OCI-LY7 (cell line): ENCODE data around the gene HIGD2A. TPM values are rescaled to one million over a fixed set of nuclear protein-coding genes. Genes with fewer than 3 reads are reported as not detected.

ENCODE experiments used
- BruUV-seq: library from RNA; stranded (reverse); fragments of 400-500 nt; replicated peaks from 2 replicates; lab custom pipeline; 2021; lab: Mats Ljungman, UMichigan
- CTCF ChIA-PET: fragments of 300-600 bp; sonication (Branson Sonifier 250); formaldehyde crosslinking; loops from one replicate; lab custom pipeline; 2022; ENCODE audit warnings: antibody characterized with exemption; ENCODE audit not compliant: unreplicated experiment; lab: Charles Lee
- POLR2A ChIA-PET: fragments of 300-600 bp; sonication (Branson Sonifier 250); formaldehyde crosslinking; loops from one replicate; lab custom pipeline; 2022; ENCODE audit warnings: antibody characterized with exemption; lab: Charles Lee
- DNase-seq: peaks from one replicate; pipeline ENCODE4 v3.0.0-alpha.2; 2015; ENCODE audit warnings: low spot score
- H2AFZ ChIP-seq: fragments of 200-600 bp; sonication (generic), shearing (Covaris generic); 2 replicates; pipeline ENCODE4 v1.6.1; 2014; ENCODE audit warnings: mild to moderate bottlenecking, antibody characterized with exemption, low read length, moderate library complexity
- H3K27ac ChIP-seq: fragments of 200-600 bp; sonication (generic); 2 replicates; pipeline ENCODE4 v1.5.1; 2014; ENCODE audit warnings: mixed run types, low read depth, mild to moderate bottlenecking, moderate library complexity, low read length, inconsistent platforms; ENCODE audit not compliant: poor library complexity, severe bottlenecking
- H3K36me3 ChIP-seq: fragments of 200-600 bp; sonication (generic); 2 replicates; pipeline ENCODE4 v1.6.1; 2014; ENCODE audit warnings: mild to moderate bottlenecking, antibody characterized with exemption, low read length, moderate library complexity, mixed read lengths; ENCODE audit not compliant: insufficient read depth
- H3K4me1 ChIP-seq: fragments of 200-600 bp; sonication (generic); 2 replicates; pipeline ENCODE4 v1.5.1; 2014; ENCODE audit warnings: mild to moderate bottlenecking, low read length; ENCODE audit not compliant: insufficient read depth, poor library complexity, severe bottlenecking
- H3K4me2 ChIP-seq: fragments of 200-600 bp; sonication (generic); 2 replicates; pipeline ENCODE4 v1.6.1; 2014; ENCODE audit warnings: mild to moderate bottlenecking, low read length
- H3K4me3 ChIP-seq: fragments of 200-600 bp; sonication (generic); 2 replicates; pipeline ENCODE4 v1.5.1; 2014; ENCODE audit warnings: mild to moderate bottlenecking, low read depth, low read length; ENCODE audit not compliant: poor library complexity, severe bottlenecking
- H3K79me2 ChIP-seq: fragments of 200-600 bp; sonication (generic); 2 replicates; pipeline ENCODE4 v1.6.1; 2016; ENCODE audit warnings: low read depth, mild to moderate bottlenecking, low read length, moderate library complexity, mixed read lengths; ENCODE audit not compliant: insufficient read depth
- H3K9me2 ChIP-seq: fragments of 200-600 bp; sonication (generic); 2 replicates; pipeline ENCODE4 v1.6.1; 2016; ENCODE audit warnings: mild to moderate bottlenecking, low read length, mixed read lengths; ENCODE audit not compliant: insufficient read depth
- H3K9me3 ChIP-seq: fragments of 200-600 bp; sonication (generic); 2 replicates; pipeline ENCODE4 v1.6.1; 2014; ENCODE audit warnings: mild to moderate bottlenecking, mixed run types, low read length, mixed read lengths
- H4K20me1 ChIP-seq: fragments of 200-600 bp; sonication (generic); 2 replicates; pipeline ENCODE4 v1.6.1; 2014; ENCODE audit warnings: mild to moderate bottlenecking, antibody characterized with exemption, low read length, moderate library complexity, mixed read lengths; ENCODE audit not compliant: insufficient read depth
- CTCF ChIP-seq: fragments of 200-600 bp; sonication (generic); conservative IDR thresholded peaks from 2 replicates; pipeline ENCODE4 v1.5.1; 2014; ENCODE audit warnings: mild to moderate bottlenecking, antibody characterized with exemption, low read length, moderate library complexity, mixed read lengths
- EZH2phosphoT487 ChIP-seq: fragments of 200-600 bp; sonication (generic); IDR thresholded peaks from 2 replicates; pipeline ENCODE4 v1.6.1; 2018; ENCODE audit warnings: low read depth, borderline replicate concordance, mild to moderate bottlenecking, mixed run types, antibody characterized with exemption, low read length, moderate library complexity, mixed read lengths
- intact Hi-C: fragments of 100-400 bp; cut with micrococcal nuclease; formaldehyde crosslinking; loops from one replicate; pipeline ENCODE4 v1.10.0; 2022; ENCODE audit not compliant: unreplicated experiment
- total RNA-seq, 2 experiments: library from RNA; depleted of rRNA in 1 of 2; stranded (reverse); fragments of >200 nt in 1 of 2; shearing (Covaris generic) in 1 of 2; gene quantifications; 2 replicates each; pipeline ENCODE4 v1.2.3, GENCODE V29; 2014 to 2022

The HIGD2A gene
- total RNA-seq, 2 experiments from 2014 or later: 145 to 223 TPM

- TF ChIP-seq CTCF (no peak), EZH2phosphoT487 (no peak)
- Histone ChIP-seq H4K20me1 (no peaks in the 10 kb centered on the region), H3K9me2 (no peaks in the 10 kb centered on the region), H3K4me1 (no peaks in the 10 kb centered on the region), H3K27ac (no peak overlapping the region), H3K4me3 (no peak overlapping the region), H3K79me2 (no peaks in the 10 kb centered on the region), H3K9me3 (no peaks in the 10 kb centered on the region), H3K4me2 (no peak overlapping the region), H3K36me3 (peaks cover 52% of the 10 kb centered on the region), H2AFZ (no peak overlapping the region)
- intact Hi-C loops: no loop called here
- POLR2A ChIA-PET: no interaction called here
- CTCF ChIA-PET: no interaction called here
- BruUV-seq: no TSS peak
- no peak for DNase-seq
Measured at GRCh38 chr5:176342766-176343458, 45.6 kb upstream of the HIGD2A start.

GRCh38 chr5:176350416-176350815 lies 38.1 kb upstream of the HIGD2A start:
- CTCF ChIA-PET: no interaction called here
- no TSS peak for BruUV-seq
- no peak for DNase-seq
- TF ChIP-seq EZH2phosphoT487 (no peak), CTCF (no peak)
- Histone ChIP-seq H3K4me3 (no peak overlapping the region), H4K20me1 (0 out of 2 replicates have a peak, but pooled peaks cover 3% of the 10 kb centered on the region), H3K27ac (no peak overlapping the region), H2AFZ (no peak overlapping the region), H3K79me2 (no peaks in the 10 kb centered on the region), H3K36me3 (peaks cover 96% of the 10 kb centered on the region), H3K4me1 (no peaks in the 10 kb centered on the region), H3K4me2 (no peak overlapping the region), H3K9me3 (no peaks in the 10 kb centered on the region), H3K9me2 (no peaks in the 10 kb centered on the region)
- intact Hi-C loops: no loop called here
- POLR2A ChIA-PET: interaction anchor here (0.9 kb wide), 1 partner anchor 15 kb away, joined by 3 read pairs; no protein-coding TSS in a partner anchor
